Neural cell (in vitro differentiated cells): ENCODE data around the gene CMTM5. TPM values are rescaled to one million over a fixed set of nuclear protein-coding genes. Genes with fewer than 3 reads are reported as not detected.

Experiments used
- H2AFZ ChIP-seq: fragments of 200-600, 300-800 bp; sonication (generic), shearing (Covaris generic); 2 replicates; pipeline ENCODE4 v1.6.0; 2014; ENCODE audit warnings: low read depth, mild to moderate bottlenecking, antibody characterized with exemption, low read length, moderate library complexity
- H3F3A ChIP-seq: fragments of 200-600 bp; shearing (Covaris generic); 2 replicates; pipeline ENCODE4 v1.6.1; 2016; ENCODE audit warnings: mild to moderate bottlenecking, moderate library complexity, mixed read lengths, antibody characterized with exemption, low read length; ENCODE audit not compliant: insufficient read depth, poor library complexity, severe bottlenecking
- H3K27ac ChIP-seq: fragments of 200-600, 300-800 bp; sonication (generic), shearing (Covaris generic); 2 replicates; pipeline ENCODE4 v1.5.1; 2014; ENCODE audit warnings: mild to moderate bottlenecking, low read length, moderate library complexity
- H3K27me3 ChIP-seq: fragments of 300-800, 200-600 bp; sonication (generic), shearing (Covaris generic); 2 replicates; pipeline ENCODE4 v1.6.0; 2014; ENCODE audit warnings: mild to moderate bottlenecking, low read depth, low read length, moderate library complexity; ENCODE audit not compliant: insufficient read depth
- H3K36me3 ChIP-seq: fragments of 300-800, 200-600 bp; sonication (generic), shearing (Covaris generic); 2 replicates; pipeline ENCODE4 v1.5.1; 2014; ENCODE audit warnings: mild to moderate bottlenecking, antibody characterized with exemption, low read length, moderate library complexity; ENCODE audit not compliant: insufficient read depth
- H3K4me2 ChIP-seq: fragments of 300-800, 200-600 bp; sonication (generic), shearing (Covaris generic); 2 replicates; pipeline ENCODE4 v1.6.0; 2014; ENCODE audit warnings: mild to moderate bottlenecking, low read length
- H3K4me3 ChIP-seq: fragments of 300-800, 200-600 bp; sonication (generic), shearing (Covaris generic); 2 replicates; pipeline ENCODE4 v1.5.1; 2014; ENCODE audit warnings: mild to moderate bottlenecking, low read length, moderate library complexity
- H3K79me2 ChIP-seq: fragments of 200-600 bp; shearing (Covaris generic); replicated peaks from 2 replicates; pipeline ENCODE4 v1.6.0; 2014; ENCODE audit warnings: mild to moderate bottlenecking, low read length, moderate library complexity; ENCODE audit not compliant: insufficient read depth
- H3K9ac ChIP-seq: fragments of 300-800, 200-600 bp; sonication (generic), shearing (Covaris generic); 2 replicates; pipeline ENCODE4 v1.6.1; 2016; ENCODE audit warnings: mild to moderate bottlenecking, low read length, mixed read lengths
- H3K9me2 ChIP-seq: fragments of 200-600 bp; shearing (Covaris generic); 2 replicates; pipeline ENCODE4 v1.6.1; 2016; ENCODE audit warnings: mild to moderate bottlenecking, low read length, mixed read lengths; ENCODE audit not compliant: insufficient read depth
- H3K9me3 ChIP-seq: fragments of 200-600, 300-800 bp; sonication (generic), shearing (Covaris generic); 2 replicates; pipeline ENCODE4 v1.6.1; 2016; ENCODE audit warnings: mild to moderate bottlenecking, mixed run types, low read length, moderate library complexity, mixed read lengths
- H4K20me1 ChIP-seq: fragments of 200-600 bp; shearing (Covaris generic); 2 replicates; pipeline ENCODE4 v1.6.1; 2016; ENCODE audit warnings: mild to moderate bottlenecking, mixed run types; ENCODE audit not compliant: insufficient read depth
- CTCF ChIP-seq: fragments of 450-650 bp; IDR thresholded peaks from 2 replicates; pipeline ENCODE4 v1.5.1; 2014; ENCODE audit warnings: antibody characterized with exemption, mild to moderate bottlenecking, moderate library complexity; ENCODE audit not compliant: poor library complexity, severe bottlenecking
- EP300 ChIP-seq: fragments of 450-650 bp; conservative IDR thresholded peaks from 2 replicates; pipeline ENCODE4 v1.6.1; 2014; ENCODE audit warnings: antibody characterized with exemption, mild to moderate bottlenecking, moderate library complexity; ENCODE audit not compliant: poor library complexity, severe bottlenecking
- EZH2 ChIP-seq: fragments of 200-600, 300-800 bp; shearing (Covaris generic), sonication (generic); IDR thresholded peaks from 2 replicates; pipeline ENCODE4 v1.6.1; 2014; ENCODE audit warnings: antibody characterized with exemption, low read length, borderline replicate concordance, mild to moderate bottlenecking; ENCODE audit not compliant: insufficient read depth, poor library complexity, severe bottlenecking
- MXI1 ChIP-seq: fragments of 450-650 bp; conservative IDR thresholded peaks from 2 replicates; pipeline ENCODE4 v1.6.1; 2014; ENCODE audit warnings: antibody characterized with exemption, mild to moderate bottlenecking; ENCODE audit not compliant: poor library complexity, severe bottlenecking
- POLR2AphosphoS5 ChIP-seq: IDR thresholded peaks from 2 replicates; pipeline ENCODE4 v1.6.1; 2012
- RAD21 ChIP-seq: fragments of 450-650 bp; conservative IDR thresholded peaks from 2 replicates; pipeline ENCODE4 v1.6.1; 2014; ENCODE audit warnings: antibody characterized with exemption, mild to moderate bottlenecking, moderate library complexity
- SMC3 ChIP-seq: fragments of 450-650 bp; conservative IDR thresholded peaks from 2 replicates; pipeline ENCODE4 v1.6.1; 2014; ENCODE audit warnings: antibody characterized with exemption, mild to moderate bottlenecking, moderate library complexity; ENCODE audit not compliant: poor library complexity
- TAF1 ChIP-seq: IDR thresholded peaks from 2 replicates; pipeline ENCODE4 v1.6.1; 2012; ENCODE audit warnings: low read depth
- polyA plus RNA-seq: library from polyadenylated mRNA; depleted of rRNA; stranded (reverse); fragments of >200 nt; gene quantifications from 2 replicates; pipeline ENCODE4 v1.2.3, GENCODE V29; 2014
- TF ChIP-seq, protein P1 (sequence below): IDR thresholded peaks from 2 replicates; pipeline ENCODE4 v1.6.1; 2012; ENCODE audit warnings: borderline replicate concordance

Gene CMTM5
- polyA plus RNA-seq, 1 donor from 2014 or later, result not detected

DNA sequence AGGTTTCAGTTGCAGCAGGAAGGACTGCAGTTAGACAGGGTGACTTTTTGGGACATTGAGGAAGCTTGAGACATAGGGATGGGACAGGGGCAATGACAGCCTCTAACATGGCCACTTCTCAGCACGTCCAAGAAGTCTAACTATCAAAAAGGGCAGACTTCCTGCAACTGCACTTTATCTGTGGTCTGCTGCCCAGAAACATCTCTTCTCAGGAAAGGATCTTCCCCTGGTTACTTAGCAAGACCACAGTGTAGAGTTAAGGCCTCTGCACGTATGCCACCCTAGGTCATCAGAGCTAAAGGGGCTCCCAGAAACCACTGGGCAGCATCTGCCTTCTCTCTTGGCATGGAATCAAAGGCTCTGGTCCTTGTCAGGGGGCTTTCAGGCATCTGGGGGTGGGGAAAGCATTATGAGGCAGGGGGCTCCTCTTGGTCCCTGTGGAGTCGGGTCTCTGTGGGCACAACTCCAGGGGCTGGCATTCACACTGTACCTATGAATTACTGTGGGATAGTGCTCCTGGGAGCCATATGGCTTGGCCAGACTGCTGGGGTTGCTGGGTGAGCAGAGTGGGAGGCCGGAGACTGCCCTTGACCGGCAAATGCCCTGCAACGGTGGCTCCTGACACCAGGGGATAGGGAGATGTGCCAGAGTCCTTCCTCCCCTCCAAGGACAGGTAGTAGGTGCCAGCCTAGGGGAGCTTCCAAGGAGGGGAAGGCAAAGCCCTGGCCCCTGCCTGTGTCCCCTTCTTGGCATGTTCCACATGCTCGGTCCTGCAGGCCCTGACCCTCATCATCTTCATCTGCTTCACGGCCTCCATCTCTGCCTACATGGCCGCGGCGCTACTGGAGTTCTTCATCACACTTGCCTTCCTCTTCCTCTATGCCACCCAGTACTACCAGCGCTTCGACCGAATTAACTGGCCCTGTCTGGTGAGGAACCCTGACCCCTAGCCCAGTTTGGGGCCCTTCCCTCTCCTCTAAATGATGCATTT lies 1.0 kb downstream of the CMTM5 start:
- TF ChIP-seq CTCF, result no peak
- TF ChIP-seq, protein P1, sequence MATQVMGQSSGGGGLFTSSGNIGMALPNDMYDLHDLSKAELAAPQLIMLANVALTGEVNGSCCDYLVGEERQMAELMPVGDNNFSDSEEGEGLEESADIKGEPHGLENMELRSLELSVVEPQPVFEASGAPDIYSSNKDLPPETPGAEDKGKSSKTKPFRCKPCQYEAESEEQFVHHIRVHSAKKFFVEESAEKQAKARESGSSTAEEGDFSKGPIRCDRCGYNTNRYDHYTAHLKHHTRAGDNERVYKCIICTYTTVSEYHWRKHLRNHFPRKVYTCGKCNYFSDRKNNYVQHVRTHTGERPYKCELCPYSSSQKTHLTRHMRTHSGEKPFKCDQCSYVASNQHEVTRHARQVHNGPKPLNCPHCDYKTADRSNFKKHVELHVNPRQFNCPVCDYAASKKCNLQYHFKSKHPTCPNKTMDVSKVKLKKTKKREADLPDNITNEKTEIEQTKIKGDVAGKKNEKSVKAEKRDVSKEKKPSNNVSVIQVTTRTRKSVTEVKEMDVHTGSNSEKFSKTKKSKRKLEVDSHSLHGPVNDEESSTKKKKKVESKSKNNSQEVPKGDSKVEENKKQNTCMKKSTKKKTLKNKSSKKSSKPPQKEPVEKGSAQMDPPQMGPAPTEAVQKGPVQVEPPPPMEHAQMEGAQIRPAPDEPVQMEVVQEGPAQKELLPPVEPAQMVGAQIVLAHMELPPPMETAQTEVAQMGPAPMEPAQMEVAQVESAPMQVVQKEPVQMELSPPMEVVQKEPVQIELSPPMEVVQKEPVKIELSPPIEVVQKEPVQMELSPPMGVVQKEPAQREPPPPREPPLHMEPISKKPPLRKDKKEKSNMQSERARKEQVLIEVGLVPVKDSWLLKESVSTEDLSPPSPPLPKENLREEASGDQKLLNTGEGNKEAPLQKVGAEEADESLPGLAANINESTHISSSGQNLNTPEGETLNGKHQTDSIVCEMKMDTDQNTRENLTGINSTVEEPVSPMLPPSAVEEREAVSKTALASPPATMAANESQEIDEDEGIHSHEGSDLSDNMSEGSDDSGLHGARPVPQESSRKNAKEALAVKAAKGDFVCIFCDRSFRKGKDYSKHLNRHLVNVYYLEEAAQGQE, result no peak
- no peak for TF ChIP-seq MXI1
- TF ChIP-seq TAF1, result no peak
- TF ChIP-seq SMC3, result no peak
- TF ChIP-seq RAD21, result no peak
- no peak for TF ChIP-seq EP300
- TF ChIP-seq POLR2AphosphoS5, result no peak
- TF ChIP-seq EZH2, result no peak
- H3K27ac ChIP-seq, result no peak overlapping the region
- no peaks in the 10 kb centered on the region for H3K79me2 ChIP-seq
- H3K9me2 ChIP-seq, result no peaks in the 10 kb centered on the region
- no peaks in the 10 kb centered on the region for H4K20me1 ChIP-seq
- H3K4me3 ChIP-seq, result no peak overlapping the region
- no peaks in the 10 kb centered on the region for H3K9me3 ChIP-seq
- no peaks in the 10 kb centered on the region for H3K36me3 ChIP-seq
- H3F3A ChIP-seq, result no peaks in the 10 kb centered on the region
- no peaks in the 10 kb centered on the region for H3K27me3 ChIP-seq
- H3K4me2 ChIP-seq, result no peak overlapping the region
- no peak overlapping the region for H3K9ac ChIP-seq
- H2AFZ ChIP-seq, result no peak overlapping the region

DNA sequence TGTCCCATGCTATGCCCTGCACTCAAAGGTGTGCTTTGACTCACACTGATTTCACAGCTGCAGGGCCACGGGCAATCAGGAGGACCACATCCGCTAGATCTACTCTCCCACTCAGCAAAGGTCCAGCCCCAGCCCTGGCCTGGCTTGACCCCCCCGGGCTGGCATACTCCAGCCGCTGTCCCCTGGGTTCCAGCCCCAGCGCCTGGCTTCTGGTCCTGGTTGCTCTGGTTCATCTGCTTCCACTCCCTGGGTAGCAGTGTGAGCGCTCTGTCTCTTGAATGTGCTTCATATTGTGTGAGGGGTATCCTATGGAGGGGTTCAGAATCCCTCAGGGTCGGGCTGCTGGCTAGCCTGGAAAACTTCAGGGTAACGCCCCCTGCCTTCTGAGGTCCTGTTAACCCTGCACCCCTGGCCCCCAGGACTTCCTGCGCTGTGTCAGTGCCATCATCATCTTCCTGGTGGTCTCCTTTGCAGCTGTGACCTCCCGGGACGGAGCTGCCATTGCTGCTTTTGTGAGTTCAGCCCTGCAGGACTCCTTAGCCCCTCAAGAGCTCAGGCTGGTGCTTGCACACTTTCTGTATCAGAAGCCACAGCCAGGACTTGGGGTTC lies 1.9 kb downstream of the CMTM5 start:
- Histone ChIP-seq H3K9me2 (no peaks in the 10 kb centered on the region), H3K4me2 (no peak overlapping the region), H3F3A (no peaks in the 10 kb centered on the region), H4K20me1 (no peaks in the 10 kb centered on the region), H3K36me3 (no peaks in the 10 kb centered on the region), H3K79me2 (no peaks in the 10 kb centered on the region), H3K9me3 (no peaks in the 10 kb centered on the region), H3K9ac (no peak overlapping the region), H3K27ac (no peak overlapping the region), H3K27me3 (no peaks in the 10 kb centered on the region), H3K4me3 (no peak overlapping the region), H2AFZ (no peak overlapping the region)
- TF ChIP-seq RAD21, result no peak
- TF ChIP-seq, protein P1, result no peak
- no peak for TF ChIP-seq EP300
- no peak for TF ChIP-seq MXI1
- no peak for TF ChIP-seq CTCF
